WERI-Rb-1 (cell line): ENCODE results near the gene ARHGEF4.

ENCODE experiments used
- DNase-seq: peaks from one replicate; pipeline ENCODE4 v3.0.0-alpha.2; 2020
- H3K27ac ChIP-seq: fragments of 250-450 bp; sonication (Bioruptor Pico); 2 replicates; pipeline ENCODE4 v1.5.1; 2020; ENCODE audit warnings: mild to moderate bottlenecking, moderate library complexity
- H3K27me3 ChIP-seq: fragments of 250-450 bp; sonication (Bioruptor Pico); 2 replicates; pipeline ENCODE4 v1.5.1; 2021; ENCODE audit warnings: mild to moderate bottlenecking, low read depth, moderate library complexity; ENCODE audit not compliant: insufficient read depth, severe bottlenecking
- H3K36me3 ChIP-seq: fragments of 250-450 bp; sonication (Bioruptor Pico); 2 replicates; pipeline ENCODE4 v1.5.1; 2020; ENCODE audit warnings: mild to moderate bottlenecking, moderate library complexity
- H3K4me3 ChIP-seq: 2 replicates; pipeline ENCODE4 v1.5.1; 2011; ENCODE audit warnings: low read depth, mild to moderate bottlenecking, control low read depth, low read length
- H3K9me3 ChIP-seq: fragments of 250-450 bp; sonication (Bioruptor Pico); 2 replicates; pipeline ENCODE4 v1.5.1; 2021; ENCODE audit warnings: mild to moderate bottlenecking, moderate library complexity; ENCODE audit not compliant: severe bottlenecking
- TF ChIP-seq, protein P1 (sequence below): IDR thresholded peaks from 2 replicates; pipeline ENCODE4 v1.5.1; 2011; ENCODE audit warnings: low read depth, mild to moderate bottlenecking, control low read depth, inconsistent platforms, low read length

ARHGEF4 gene

GRCh38 chr2:130805613-130806012 lies 31.1 kb upstream of the ARHGEF4 start:
- no peaks in the 10 kb centered on the region for H3K27me3 ChIP-seq
- H3K4me3 ChIP-seq, result no peak overlapping the region
- TF ChIP-seq, protein P1, sequence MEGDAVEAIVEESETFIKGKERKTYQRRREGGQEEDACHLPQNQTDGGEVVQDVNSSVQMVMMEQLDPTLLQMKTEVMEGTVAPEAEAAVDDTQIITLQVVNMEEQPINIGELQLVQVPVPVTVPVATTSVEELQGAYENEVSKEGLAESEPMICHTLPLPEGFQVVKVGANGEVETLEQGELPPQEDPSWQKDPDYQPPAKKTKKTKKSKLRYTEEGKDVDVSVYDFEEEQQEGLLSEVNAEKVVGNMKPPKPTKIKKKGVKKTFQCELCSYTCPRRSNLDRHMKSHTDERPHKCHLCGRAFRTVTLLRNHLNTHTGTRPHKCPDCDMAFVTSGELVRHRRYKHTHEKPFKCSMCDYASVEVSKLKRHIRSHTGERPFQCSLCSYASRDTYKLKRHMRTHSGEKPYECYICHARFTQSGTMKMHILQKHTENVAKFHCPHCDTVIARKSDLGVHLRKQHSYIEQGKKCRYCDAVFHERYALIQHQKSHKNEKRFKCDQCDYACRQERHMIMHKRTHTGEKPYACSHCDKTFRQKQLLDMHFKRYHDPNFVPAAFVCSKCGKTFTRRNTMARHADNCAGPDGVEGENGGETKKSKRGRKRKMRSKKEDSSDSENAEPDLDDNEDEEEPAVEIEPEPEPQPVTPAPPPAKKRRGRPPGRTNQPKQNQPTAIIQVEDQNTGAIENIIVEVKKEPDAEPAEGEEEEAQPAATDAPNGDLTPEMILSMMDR, result no peak
- no peaks in the 10 kb centered on the region for H3K36me3 ChIP-seq
- DNase-seq, result no peak
- H3K27ac ChIP-seq, result no peak overlapping the region
- no peaks in the 10 kb centered on the region for H3K9me3 ChIP-seq

DNA sequence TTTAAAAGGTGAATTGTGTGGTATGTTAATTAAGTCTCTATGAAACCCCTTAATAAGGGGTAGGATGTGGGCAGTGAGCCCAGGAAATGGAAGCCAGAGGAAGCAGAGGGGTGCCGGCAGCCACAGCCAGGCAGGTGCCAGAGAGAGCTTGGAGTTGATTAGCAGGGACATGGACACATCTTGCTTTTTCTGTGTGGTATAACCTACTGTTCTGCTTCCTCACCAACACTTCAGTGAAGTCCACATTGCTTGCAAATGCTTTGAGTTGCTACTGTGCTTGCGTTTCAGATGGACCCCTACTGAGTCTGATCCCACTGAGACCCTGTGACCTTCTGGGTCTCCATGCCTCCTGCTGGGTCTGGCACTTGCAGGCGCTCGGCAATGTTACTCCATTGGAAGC lies 30.3 kb upstream of the ARHGEF4 start:
- DNase-seq, result no peak
- no peak overlapping the region for H3K27ac ChIP-seq
- no peaks in the 10 kb centered on the region for H3K27me3 ChIP-seq
- H3K36me3 ChIP-seq, result no peaks in the 10 kb centered on the region
- TF ChIP-seq, protein P1, result no peak
- no peaks in the 10 kb centered on the region for H3K9me3 ChIP-seq
- no peak overlapping the region for H3K4me3 ChIP-seq

GRCh38 chr2:130807659-130808385 lies 28.9 kb upstream of the ARHGEF4 start:
- H3K9me3 ChIP-seq, result no peaks in the 10 kb centered on the region
- TF ChIP-seq, protein P1, result no peak
- no peak for DNase-seq
- no peak overlapping the region for H3K4me3 ChIP-seq
- H3K36me3 ChIP-seq, result no peaks in the 10 kb centered on the region
- H3K27ac ChIP-seq, result no peak overlapping the region
- no peaks in the 10 kb centered on the region for H3K27me3 ChIP-seq

DNA sequence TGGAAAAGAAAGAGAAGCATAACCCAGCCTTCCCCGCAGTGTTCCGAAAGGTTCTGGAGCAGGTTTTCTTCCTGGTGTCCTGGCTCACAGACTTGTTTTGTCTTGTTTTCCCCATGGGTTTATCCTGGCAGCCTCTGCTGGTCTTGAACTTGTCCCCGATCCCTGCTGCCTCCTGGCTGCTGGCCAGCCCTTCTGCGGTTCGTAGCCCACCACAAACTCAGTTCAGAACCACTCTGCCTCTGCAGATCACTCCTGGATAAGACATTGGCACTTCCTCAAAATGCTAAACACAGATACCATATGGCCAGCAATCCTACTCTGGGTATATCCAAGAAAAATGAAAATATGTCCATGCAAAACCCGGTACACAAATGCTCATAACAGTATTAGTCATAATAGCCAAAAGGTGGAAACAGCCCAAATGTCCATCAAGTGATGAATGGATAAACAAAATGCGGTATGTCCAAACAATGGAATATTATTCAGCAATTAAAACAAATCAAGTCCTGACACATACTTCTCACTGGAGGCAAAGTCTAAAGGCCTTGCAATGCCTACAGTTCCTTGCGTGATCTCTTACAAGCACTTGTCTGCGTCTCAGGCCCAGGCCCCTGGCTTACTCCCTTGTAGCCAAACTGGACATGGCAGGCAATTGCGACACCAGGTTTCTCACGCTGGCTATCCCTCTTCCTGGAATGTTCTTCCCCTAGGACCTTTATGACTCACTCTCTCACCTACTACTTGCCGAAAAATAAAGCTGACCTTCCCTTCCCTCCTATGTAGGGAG lies 28.0 kb upstream of the ARHGEF4 start:
- Histone ChIP-seq H3K27ac (no peak overlapping the region), H3K36me3 (no peaks in the 10 kb centered on the region), H3K9me3 (no peaks in the 10 kb centered on the region), H3K27me3 (no peaks in the 10 kb centered on the region), H3K4me3 (no peak overlapping the region)
- TF ChIP-seq, protein P1, result no peak
- DNase-seq, result no peak

- Histone ChIP-seq H3K4me3 (no peak overlapping the region), H3K36me3 (no peaks in the 10 kb centered on the region), H3K9me3 (no peaks in the 10 kb centered on the region), H3K27ac (no peak overlapping the region), H3K27me3 (no peaks in the 10 kb centered on the region)
- no peak for DNase-seq
- TF ChIP-seq, protein P1, result no peak
Measured at GRCh38 chr2:130810490-130810889, 26.2 kb upstream of the ARHGEF4 start.
